Endothelial cell of umbilical vein (primary cell): Measurements from ENCODE around the gene SPPL3.

Source experiments
- CTCF ChIP-seq, 2 donors: IDR thresholded peaks; 1 replicate in 1 of 2; 2 replicates in 1 of 2; pipeline ENCODE4 v1.5.1; 2011; ENCODE audit warnings: low read length in 2 of 2, mild to moderate bottlenecking in 2 of 2, moderate library complexity in 2 of 2, control low read depth in 1 of 2, inconsistent platforms in 1 of 2, low read depth in 1 of 2; ENCODE audit not compliant: insufficient read depth in 1 of 2; ENCODE audit errors: extremely low read depth in 1 of 2
- EZH2 ChIP-seq: IDR thresholded peaks from 2 replicates; pipeline ENCODE4 v1.6.1; 2012; ENCODE audit warnings: borderline replicate concordance, low read depth, mild to moderate bottlenecking, moderate library complexity, low read length, inconsistent platforms; ENCODE audit not compliant: severe bottlenecking
- FOS ChIP-seq: IDR thresholded peaks from 2 replicates; pipeline ENCODE4 v1.6.1; 2011; ENCODE audit warnings: mild to moderate bottlenecking, low read length, moderate library complexity, borderline replicate concordance; ENCODE audit not compliant: insufficient read depth
- JUN ChIP-seq: IDR thresholded peaks from 2 replicates; pipeline ENCODE4 v1.6.1; 2011; ENCODE audit warnings: borderline replicate concordance, low read depth; ENCODE audit not compliant: insufficient read length, insufficient read depth
- MAX ChIP-seq: IDR thresholded peaks from 2 replicates; pipeline ENCODE4 v1.6.1; 2011; ENCODE audit not compliant: insufficient read depth, insufficient read length
- MYC ChIP-seq: IDR thresholded peaks from one replicate; pipeline ENCODE4 v1.6.1; 2011; ENCODE audit warnings: mild to moderate bottlenecking, low read depth, low read length
- POLR2A ChIP-seq: IDR thresholded peaks from 2 replicates; pipeline ENCODE4 v1.6.1; 2012; ENCODE audit warnings: low read depth, mild to moderate bottlenecking, control low read depth, low read length
- POLR2AphosphoS5 ChIP-seq: IDR thresholded peaks from 2 replicates; pipeline ENCODE4 v1.6.1; 2012; ENCODE audit warnings: low read depth, mild to moderate bottlenecking, control low read depth, low read length, moderate library complexity; ENCODE audit not compliant: insufficient read depth

- TF ChIP-seq CTCF (IDR thresholded peaks at IDR 0.05; ENCODE audit: extremely low read depth in 1 of 2, insufficient read depth in 1 of 2, low read depth in 1 of 2, low read length in 2 of 2), result no peak
- no peak for TF ChIP-seq EZH2
- TF ChIP-seq POLR2A, result no peak
- TF ChIP-seq JUN, result no peak
- TF ChIP-seq MAX, result no peak
- TF ChIP-seq POLR2AphosphoS5, result no peak
- no peak for TF ChIP-seq FOS
- TF ChIP-seq MYC, result no peak
Observed at GRCh38 chr12:120916561-120916960, 12.4 kb upstream of the SPPL3 start.
